Activated naive CD4-positive, alpha-beta T cell treated with anti-CD3 and anti-CD28 coated beads for 36 hours (primary cell): ENCODE results near the gene PAX8. TPM values are rescaled to one million over a fixed set of nuclear protein-coding genes. Genes with fewer than 3 reads are reported as not detected.
"Not testable (repeated sequence)": the region's sequence is repeated elsewhere in the genome, so short reads cannot be mapped to it uniquely, and the experiment has no call there.

Experiments used
- CTCF ChIA-PET: fragments of 350-600 bp; sonication (Branson Sonifier 250); formaldehyde crosslinking; loops from one replicate; lab custom pipeline; 2021; ENCODE audit warnings: antibody characterized with exemption; lab: Charles Lee
- DNase-seq: peaks from one replicate; pipeline ENCODE4 v3.0.0-alpha.2; 2020
- H3K27ac Mint-ChIP-seq: one replicate; pipeline ENCODE4 v1.8.0; 2021; ENCODE audit warnings: mild to moderate bottlenecking, mixed read lengths
- H3K27me3 Mint-ChIP-seq: one replicate; pipeline ENCODE4 v1.8.0; 2021; ENCODE audit warnings: low read depth, mixed read lengths
- H3K36me3 Mint-ChIP-seq: one replicate; pipeline ENCODE4 v1.8.0; 2021; ENCODE audit warnings: low read depth, mixed read lengths
- H3K4me1 Mint-ChIP-seq: one replicate; pipeline ENCODE4 v1.8.0; 2021; ENCODE audit warnings: low read depth, mixed read lengths
- H3K4me3 Mint-ChIP-seq: one replicate; pipeline ENCODE4 v1.8.0; 2021; ENCODE audit warnings: mild to moderate bottlenecking, moderate library complexity, mixed read lengths
- H3K9me3 Mint-ChIP-seq: one replicate; pipeline ENCODE4 v1.8.0; 2021; ENCODE audit warnings: mixed read lengths
- intact Hi-C: fragments of 100-400 bp; cut with micrococcal nuclease; formaldehyde crosslinking; loops from one replicate; pipeline ENCODE4 v1.15.1; 2023
- total RNA-seq, 2 experiments: library from RNA; stranded (reverse); gene quantifications; one replicate each; pipeline ENCODE4 v1.2.3, GENCODE V29; 2021

The PAX8 gene
- total RNA-seq, 2 experiments from 2014 or later: 2.0 to 2.8 TPM

- intact Hi-C loops: loop anchor here (2.0 kb wide), 1 partner anchor 66 kb away; no protein-coding TSS in a partner anchor
- Mint-ChIP-seq H3K9me3 (no peaks in the 10 kb centered on the region), H3K4me3 (no peak overlapping the region), H3K27ac (peak overlapping the region; percentile 69), H3K4me1 (peaks cover 37% of the 10 kb centered on the region), H3K27me3 (no peaks in the 10 kb centered on the region), H3K36me3 (peaks cover 13% of the 10 kb centered on the region)
- no peak for DNase-seq
- CTCF ChIA-PET: interaction anchor here (0.6 to 2.3 kb wide), 9 partner anchors 8 to 160 kb away, joined by 3 to 8 read pairs (median 4); no protein-coding TSS in a partner anchor
These were observed 38.4 kb downstream of the PAX8 start for GRCh38 chr2:113240150-113240914.

GRCh38 chr2:113238871-113239839 is 39.6 kb downstream of the PAX8 start:
- Mint-ChIP-seq H3K4me3 (no peak overlapping the region), H3K27me3 (no peaks in the 10 kb centered on the region), H3K9me3 (no peaks in the 10 kb centered on the region), H3K27ac (no peak overlapping the region), H3K4me1 (peaks cover 43% of the 10 kb centered on the region), H3K36me3 (peaks cover 13% of the 10 kb centered on the region)
- CTCF ChIA-PET: interaction anchor here (0.5 to 2.3 kb wide), 9 partner anchors 9 to 602 kb away, joined by 3 to 8 read pairs (median 4); no protein-coding TSS in a partner anchor
- DNase-seq: no peak
- intact Hi-C loops: no loop called here

DNA sequence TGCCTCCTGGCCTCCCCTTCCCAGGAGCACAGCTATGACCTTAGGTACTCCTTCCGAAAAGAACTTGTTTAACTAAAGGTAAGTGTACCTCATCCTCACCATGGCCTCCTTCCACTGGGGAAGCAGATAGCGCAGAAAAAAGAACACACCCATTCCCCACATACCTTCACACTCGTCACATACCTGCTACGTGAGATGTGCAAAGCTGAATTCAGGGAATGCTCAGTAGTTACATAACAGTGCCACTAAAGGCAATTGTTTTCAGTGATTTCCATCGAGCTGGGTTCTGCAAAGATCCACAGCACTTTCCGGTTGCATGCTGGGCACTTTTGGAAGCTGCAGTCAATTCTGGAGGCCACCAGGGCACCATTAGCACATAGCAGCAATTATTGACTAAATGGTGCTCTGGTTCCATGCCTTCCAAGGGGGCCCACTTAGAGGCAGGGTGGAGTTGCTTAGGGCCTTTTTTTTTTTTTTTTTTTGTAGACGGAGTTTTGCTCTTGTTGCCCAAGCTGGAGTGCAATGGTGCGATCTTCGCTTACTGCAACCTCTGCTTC is 41.0 kb downstream of the PAX8 start:
- no peak for DNase-seq
- Mint-ChIP-seq H3K4me1 (peaks cover 45% of the 10 kb centered on the region), H3K9me3 (no peaks in the 10 kb centered on the region), H3K27me3 (no peaks in the 10 kb centered on the region), H3K27ac (no peak overlapping the region), H3K36me3 (peaks cover 12% of the 10 kb centered on the region), H3K4me3 (no peak overlapping the region)
- intact Hi-C loops: no loop called here
- CTCF ChIA-PET: interaction anchor here (0.6 to 1.5 kb wide), 7 partner anchors 11 to 448 kb away, joined by 3 to 5 read pairs (median 4); no protein-coding TSS in a partner anchor

DNA sequence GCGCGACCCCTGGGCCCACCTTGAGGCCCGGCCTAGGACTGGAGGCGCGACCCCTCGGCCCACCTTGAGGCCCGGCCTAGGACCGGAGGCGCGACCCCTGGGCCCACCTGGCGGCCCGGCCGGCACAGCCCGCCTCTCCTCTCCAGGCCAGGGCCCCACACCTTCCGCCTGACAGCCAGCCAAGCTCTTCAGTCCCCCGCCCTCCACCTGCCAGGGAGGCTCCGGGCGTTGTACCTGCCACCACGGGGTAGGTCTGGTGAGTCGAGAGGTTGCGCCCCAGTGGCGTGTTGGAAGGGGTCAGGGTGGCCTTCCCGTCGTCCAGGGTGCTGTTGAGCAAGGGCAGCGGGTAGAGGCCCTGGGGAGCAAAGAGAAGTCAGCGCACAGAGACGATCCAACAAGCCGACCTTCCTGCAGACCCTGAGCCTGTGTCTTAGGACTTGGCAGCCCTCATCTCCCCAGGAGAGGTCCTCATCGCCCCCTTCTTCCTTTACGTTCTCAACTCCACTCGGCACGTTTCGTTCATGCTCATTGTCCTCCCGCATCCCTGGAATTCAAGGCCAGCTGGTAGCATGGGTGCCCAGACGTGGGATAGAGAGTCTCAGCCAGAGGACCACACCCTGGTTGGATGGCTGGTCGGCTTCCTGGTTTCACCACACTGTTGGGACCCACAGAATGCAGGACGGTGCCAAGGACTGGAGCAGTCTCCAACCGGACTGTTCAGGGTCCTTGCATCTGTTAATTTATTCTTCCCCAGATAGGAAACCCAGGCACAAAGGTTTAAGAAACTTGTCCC is 42.2 kb downstream of the PAX8 start:
- no peaks in the 10 kb centered on the region for H3K27me3 Mint-ChIP-seq
- intact Hi-C loops: no loop called here
- H3K27ac Mint-ChIP-seq: peak overlapping the region; percentile 58
- H3K4me3 Mint-ChIP-seq: peak overlapping the region; percentile 56
- CTCF ChIA-PET: interaction anchor here (0.7 to 1.8 kb wide), 3 partner anchors 27 to 98 kb away, joined by 4 to 6 read pairs (median 4); no protein-coding TSS in a partner anchor
- no peaks in the 10 kb centered on the region for H3K9me3 Mint-ChIP-seq
- H3K4me1 Mint-ChIP-seq: peaks cover 45% of the 10 kb centered on the region
- DNase-seq: no peak
- H3K36me3 Mint-ChIP-seq: peaks cover 10% of the 10 kb centered on the region

- H3K27ac Mint-ChIP-seq: peak overlapping the region; percentile 91
- not testable (repeated sequence) for H3K27me3 Mint-ChIP-seq, H3K9me3 Mint-ChIP-seq, H3K36me3 Mint-ChIP-seq
- DNase-seq: peak; percentile 78
- H3K4me3 Mint-ChIP-seq: peak overlapping the region; percentile 88
- CTCF ChIA-PET: interaction anchor here (0.6 to 2.0 kb wide), 10 partner anchors 8 to 245 kb away, joined by 3 to 10 read pairs (median 4); partner anchors contain the start of gene PSD4
- intact Hi-C loops: loop anchor here (1.0 kb wide), 1 partner anchor 31 kb away; no protein-coding TSS in a partner anchor
- peaks cover 40% of the 10 kb centered on the region for H3K4me1 Mint-ChIP-seq
These were observed 43.1 kb downstream of the PAX8 start for GRCh38 chr2:113235347-113236226.

DNA sequence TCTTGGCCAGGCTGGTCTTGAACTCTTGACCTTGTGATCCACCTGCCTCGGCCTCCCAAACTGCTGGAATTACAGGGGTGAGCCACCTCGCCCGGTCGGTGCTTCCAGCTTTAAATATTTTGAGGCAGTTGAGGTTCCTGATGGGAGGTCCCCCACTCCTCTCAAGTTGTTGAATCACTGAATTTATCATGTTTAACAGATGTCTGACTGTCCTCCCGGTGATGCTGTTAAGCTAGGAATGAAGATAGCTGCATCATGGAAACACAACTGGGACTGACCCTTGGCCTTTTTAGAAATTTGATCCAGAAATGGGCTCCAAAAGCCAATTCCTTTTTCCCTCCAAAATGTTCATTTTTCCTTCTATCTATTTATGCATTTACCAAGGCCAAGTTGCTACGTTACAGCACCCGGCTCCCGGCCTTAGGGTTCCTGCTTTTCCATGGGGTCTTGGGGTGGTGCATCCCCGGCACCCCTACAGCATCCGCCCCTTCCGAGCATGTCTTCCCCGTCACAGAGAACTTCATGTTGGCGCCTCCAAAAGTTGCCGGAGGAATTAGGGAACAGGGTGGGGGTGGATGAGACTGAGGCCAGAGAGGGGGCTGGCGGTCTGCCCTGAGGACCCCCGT is 43.9 kb downstream of the PAX8 start:
- peaks cover 6% of the 10 kb centered on the region for H3K36me3 Mint-ChIP-seq
- peaks cover 39% of the 10 kb centered on the region for H3K4me1 Mint-ChIP-seq

GRCh38 chr2:113233593-113234550 is 44.8 kb downstream of the PAX8 start:
- Mint-ChIP-seq H3K27ac (no peak overlapping the region), H3K4me1 (peaks cover 34% of the 10 kb centered on the region), H3K9me3 (no peaks in the 10 kb centered on the region), H3K27me3 (no peaks in the 10 kb centered on the region), H3K36me3 (peaks cover 6% of the 10 kb centered on the region), H3K4me3 (peak overlapping the region; percentile 14)
- CTCF ChIA-PET: interaction anchor here (1.2 to 2.0 kb wide), 5 partner anchors 13 to 96 kb away, joined by 4 to 10 read pairs (median 6); partner anchors contain the start of gene PSD4
- DNase-seq: peak; percentile 22
- intact Hi-C loops: no loop called here

More for the DNA sequence above, 43.9 kb downstream of the PAX8 start:
- no peaks in the 10 kb centered on the region for H3K9me3 Mint-ChIP-seq
- no peaks in the 10 kb centered on the region for H3K27me3 Mint-ChIP-seq
- DNase-seq: no peak
- intact Hi-C loops: loop anchor here (1.0 kb wide), 1 partner anchor 31 kb away; no protein-coding TSS in a partner anchor
- H3K4me3 Mint-ChIP-seq: peak overlapping the region; percentile 88
- peak overlapping the region; percentile 91 for H3K27ac Mint-ChIP-seq
- CTCF ChIA-PET: interaction anchor here (0.6 to 2.0 kb wide), 9 partner anchors 8 to 136 kb away, joined by 3 to 10 read pairs (median 6); partner anchors contain the start of gene PSD4

GRCh38 chr2:113232740-113233139 is 46.0 kb downstream of the PAX8 start:
- DNase-seq: no peak
- Mint-ChIP-seq H3K27ac (no peak overlapping the region), H3K4me1 (peaks cover 30% of the 10 kb centered on the region), H3K4me3 (no peak overlapping the region), H3K9me3 (no peaks in the 10 kb centered on the region), H3K27me3 (no peaks in the 10 kb centered on the region), H3K36me3 (peaks cover 6% of the 10 kb centered on the region)
- CTCF ChIA-PET: no interaction called here
- intact Hi-C loops: no loop called here

DNA sequence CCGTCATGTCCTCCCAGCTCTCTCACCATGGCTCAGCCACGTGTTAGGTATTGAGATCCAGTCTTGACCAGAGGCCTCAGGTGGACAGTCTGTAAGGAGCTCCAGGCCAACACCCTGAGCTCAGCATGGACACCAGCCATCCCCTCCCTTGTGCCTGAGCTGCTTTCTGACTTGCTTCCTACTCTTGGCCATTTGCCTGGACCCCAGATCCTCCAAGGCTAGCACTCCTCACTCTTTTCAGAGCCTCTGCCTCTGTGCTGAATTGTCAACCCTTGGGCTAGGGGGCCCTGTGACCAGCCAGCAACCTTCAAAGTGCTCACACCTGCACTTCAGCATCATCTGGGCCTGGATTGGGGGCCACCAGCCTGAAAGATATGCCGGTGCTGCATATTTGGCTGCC is 46.6 kb downstream of the PAX8 start:
- no peak overlapping the region for H3K4me3 Mint-ChIP-seq
- intact Hi-C loops: no loop called here
- no peaks in the 10 kb centered on the region for H3K27me3 Mint-ChIP-seq
- H3K4me1 Mint-ChIP-seq: peaks cover 24% of the 10 kb centered on the region
- H3K36me3 Mint-ChIP-seq: peaks cover 3% of the 10 kb centered on the region
- DNase-seq: no peak
- no peak overlapping the region for H3K27ac Mint-ChIP-seq
- H3K9me3 Mint-ChIP-seq: no peaks in the 10 kb centered on the region
- CTCF ChIA-PET: interaction anchor here (2.0 kb wide), 1 partner anchor 28 kb away, joined by 7 read pairs; no protein-coding TSS in a partner anchor
